ENCODE data around the gene ABCA2. TPM values are rescaled to one million over a fixed set of nuclear protein-coding genes. Genes with fewer than 3 reads are reported as not detected.
A peak's percentile ranks its signal among the peaks of the same experiment; 100 is the strongest.

Gene ABCA2
- polyA plus RNA-seq, 1 of the 3 experiments (the other 2 are of a cell fraction): 34.7 TPM

DNA sequence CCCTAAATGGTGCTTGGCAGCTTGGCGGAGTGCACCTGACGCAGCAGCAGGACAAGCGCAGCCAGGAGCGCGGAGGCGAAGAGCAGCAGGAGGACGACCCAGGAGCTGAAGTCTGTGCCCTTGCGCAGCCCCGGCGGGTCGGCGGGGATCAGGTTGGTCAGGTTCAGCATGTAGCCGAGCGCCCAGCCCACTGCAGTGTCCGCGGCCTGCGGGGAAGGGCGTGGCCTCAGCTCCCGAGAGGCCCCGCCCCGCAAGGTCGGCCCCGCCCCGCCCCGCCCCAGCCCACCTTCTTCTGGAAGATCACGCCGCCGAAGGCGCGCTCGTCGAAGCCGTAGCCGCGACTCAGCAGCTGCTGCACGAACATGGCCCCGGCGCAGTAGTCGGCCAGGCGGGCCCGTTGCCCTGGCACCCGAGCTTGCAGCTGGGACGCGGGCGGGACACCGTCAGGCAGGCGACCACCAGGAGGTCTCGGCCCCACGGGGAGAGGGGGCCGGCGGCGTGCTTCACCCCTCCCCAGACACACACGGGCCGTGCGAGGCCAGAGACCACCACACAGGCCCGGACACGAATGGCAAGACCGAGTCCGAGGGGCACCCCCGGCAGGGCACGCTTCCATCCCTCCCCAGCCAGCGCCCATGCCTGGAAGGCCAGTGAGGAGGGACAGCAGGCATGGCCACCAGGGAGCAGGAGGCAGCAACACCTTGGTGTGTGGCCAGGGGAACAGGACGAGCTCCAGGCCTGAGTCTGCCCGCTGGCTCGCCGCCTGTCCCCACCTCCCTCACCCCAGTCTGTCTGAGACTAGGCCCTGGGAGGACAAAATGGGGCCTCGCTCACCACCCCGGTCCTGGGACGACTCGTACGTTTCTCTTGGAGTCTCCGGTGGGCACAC lies 20.9 kb upstream of the ABCA2 start:
- 0 out of 2 replicates have a peak, but pooled peaks cover 5% of the 10 kb centered on the region for H3K27me3 ChIP-seq (ENCODE audit: insufficient read depth)
- no peak overlapping the region for H3K4me3 ChIP-seq (ENCODE audit: low read depth in 2 of 2, low read length in 1 of 2)
- H3K79me2 ChIP-seq (ENCODE audit: insufficient read depth): no peaks in the 10 kb centered on the region
- peak; percentile 68 for DNase-seq
- TF ChIP-seq MEF2A (IDR thresholded peaks at IDR 0.05; ENCODE audit: borderline replicate concordance, low read depth) (no peak), EZH2phosphoT487 (IDR thresholded peaks at IDR 0.05; ENCODE audit: borderline replicate concordance, low read depth) (no peak)
- H3K9ac ChIP-seq: no peak overlapping the region
- H3K27ac ChIP-seq (ENCODE audit: low read depth in 2 of 2, low read length in 1 of 2): no peak overlapping the region
- H2AFZ ChIP-seq (ENCODE audit: low read depth): no peak overlapping the region
- POLR2A ChIA-PET: no interaction called here
- no peaks in the 10 kb centered on the region for H3K9me3 ChIP-seq
- H4K20me1 ChIP-seq (ENCODE audit: insufficient read depth): peaks cover 17% of the 10 kb centered on the region
- no peaks in the 10 kb centered on the region for H3K9me2 ChIP-seq
- H3K4me1 ChIP-seq (ENCODE audit: control insufficient read depth in 1 of 2, insufficient read depth in 2 of 2, low read depth in 1 of 2, low read length in 1 of 2): peaks cover 8 to 21% of the 10 kb centered on the region in 2 experiments; a peak in 2 of 4 replicates
- CTCF ChIA-PET: interaction anchor here (0.6 to 19.8 kb wide), 29 partner anchors 8 to 262 kb away, joined by 3 to 803 read pairs (median 4); partner anchors contain the start of genes ABCA2, FUT7, LCN12 and MAN1B1
- peaks cover 3% of the 10 kb centered on the region for H3F3A ChIP-seq (replicated peaks; ENCODE audit: insufficient read depth)
- WGBS (ENCODE audit: low lambda C conversion rate): 53% methylated on average over 14 of the region's 72 CpGs
- H3K36me3 ChIP-seq (replicated peaks in 1 of 2; ENCODE audit: control insufficient read depth in 1 of 2, insufficient read depth in 2 of 2, low read length in 1 of 2): no peaks in the 10 kb centered on the region
- no peak overlapping the region for H3K4me2 ChIP-seq

DNA sequence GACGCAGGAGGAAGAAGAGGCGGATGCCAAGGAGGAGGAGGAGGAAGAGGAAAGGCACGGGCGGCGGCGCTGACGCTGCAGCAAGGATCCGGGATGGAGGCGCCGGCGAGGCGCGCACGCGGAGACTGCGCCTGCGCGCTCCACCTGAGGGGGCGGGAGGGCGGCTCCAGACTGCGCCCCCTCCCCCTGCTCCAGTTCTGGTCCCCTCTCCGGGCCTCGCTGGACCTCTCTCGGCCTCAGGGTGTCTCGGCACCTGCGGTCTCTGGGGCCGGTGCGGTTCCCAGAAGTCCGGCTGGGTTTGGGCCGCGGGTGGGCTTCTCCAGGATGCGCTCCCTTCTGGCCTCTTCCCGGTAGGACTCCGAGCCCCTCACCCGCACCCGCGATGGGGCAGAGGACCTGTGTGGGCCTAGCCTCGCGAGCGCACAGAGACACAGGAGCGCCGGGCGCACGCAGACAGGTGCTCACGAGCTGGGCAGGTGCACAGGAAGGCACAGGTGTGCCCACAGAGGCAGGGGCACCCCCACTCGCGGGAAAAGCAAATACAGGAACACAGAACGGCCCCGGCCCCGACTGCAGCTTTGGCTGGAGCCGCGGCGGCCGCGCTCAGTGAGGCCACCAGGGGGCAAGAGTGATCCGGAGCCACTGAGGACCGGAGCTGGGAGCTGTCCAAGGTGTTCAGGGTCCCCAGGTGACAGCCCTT lies 18.2 kb upstream of the ABCA2 start, which contains the start of gene NPDC1:
Gene NPDC1, minus strand, starts transcription at position 90 of the 700 bp plus-strand sequence. CDS start 188 bp downstream, outside the sequence.
- peak within 1 kb of the TSS; percentile 96 for H3K4me2 ChIP-seq
- TF ChIP-seq, protein P1, sequence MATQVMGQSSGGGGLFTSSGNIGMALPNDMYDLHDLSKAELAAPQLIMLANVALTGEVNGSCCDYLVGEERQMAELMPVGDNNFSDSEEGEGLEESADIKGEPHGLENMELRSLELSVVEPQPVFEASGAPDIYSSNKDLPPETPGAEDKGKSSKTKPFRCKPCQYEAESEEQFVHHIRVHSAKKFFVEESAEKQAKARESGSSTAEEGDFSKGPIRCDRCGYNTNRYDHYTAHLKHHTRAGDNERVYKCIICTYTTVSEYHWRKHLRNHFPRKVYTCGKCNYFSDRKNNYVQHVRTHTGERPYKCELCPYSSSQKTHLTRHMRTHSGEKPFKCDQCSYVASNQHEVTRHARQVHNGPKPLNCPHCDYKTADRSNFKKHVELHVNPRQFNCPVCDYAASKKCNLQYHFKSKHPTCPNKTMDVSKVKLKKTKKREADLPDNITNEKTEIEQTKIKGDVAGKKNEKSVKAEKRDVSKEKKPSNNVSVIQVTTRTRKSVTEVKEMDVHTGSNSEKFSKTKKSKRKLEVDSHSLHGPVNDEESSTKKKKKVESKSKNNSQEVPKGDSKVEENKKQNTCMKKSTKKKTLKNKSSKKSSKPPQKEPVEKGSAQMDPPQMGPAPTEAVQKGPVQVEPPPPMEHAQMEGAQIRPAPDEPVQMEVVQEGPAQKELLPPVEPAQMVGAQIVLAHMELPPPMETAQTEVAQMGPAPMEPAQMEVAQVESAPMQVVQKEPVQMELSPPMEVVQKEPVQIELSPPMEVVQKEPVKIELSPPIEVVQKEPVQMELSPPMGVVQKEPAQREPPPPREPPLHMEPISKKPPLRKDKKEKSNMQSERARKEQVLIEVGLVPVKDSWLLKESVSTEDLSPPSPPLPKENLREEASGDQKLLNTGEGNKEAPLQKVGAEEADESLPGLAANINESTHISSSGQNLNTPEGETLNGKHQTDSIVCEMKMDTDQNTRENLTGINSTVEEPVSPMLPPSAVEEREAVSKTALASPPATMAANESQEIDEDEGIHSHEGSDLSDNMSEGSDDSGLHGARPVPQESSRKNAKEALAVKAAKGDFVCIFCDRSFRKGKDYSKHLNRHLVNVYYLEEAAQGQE (IDR thresholded peaks at IDR 0.05; ENCODE audit: low read depth, low read length): peak; percentile 98
- TF ChIP-seq JUND (IDR thresholded peaks at IDR 0.05): no peak
- TF ChIP-seq ELF1 (IDR thresholded peaks at IDR 0.05): no peak
- TF ChIP-seq FOSL2 (IDR thresholded peaks at IDR 0.05; ENCODE audit: borderline replicate concordance, low read depth): no peak
- no peak for TF ChIP-seq TAF1 (IDR thresholded peaks at IDR 0.05; ENCODE audit: borderline replicate concordance, low read depth, low read length)
- no peak for TF ChIP-seq RXRA (IDR thresholded peaks at IDR 0.05; ENCODE audit: borderline replicate concordance, low read depth)
- no peak for TF ChIP-seq GATA2 (CRISPR knock-in tag; IDR thresholded peaks at IDR 0.05)
- TF ChIP-seq FOXJ3 (CRISPR knock-in tag; IDR thresholded peaks at IDR 0.05): no peak
- TF ChIP-seq, protein P2, sequence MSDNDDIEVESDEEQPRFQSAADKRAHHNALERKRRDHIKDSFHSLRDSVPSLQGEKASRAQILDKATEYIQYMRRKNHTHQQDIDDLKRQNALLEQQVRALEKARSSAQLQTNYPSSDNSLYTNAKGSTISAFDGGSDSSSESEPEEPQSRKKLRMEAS (IDR thresholded peaks at IDR 0.05; ENCODE audit: low read depth): peak; percentile 30; the same call in 1 of the 2 replicates
- no peak; the same call in 1 of the 2 replicates for TF ChIP-seq YY1 (IDR thresholded peaks at IDR 0.05; ENCODE audit: low read depth)
- TF ChIP-seq, protein P3, sequence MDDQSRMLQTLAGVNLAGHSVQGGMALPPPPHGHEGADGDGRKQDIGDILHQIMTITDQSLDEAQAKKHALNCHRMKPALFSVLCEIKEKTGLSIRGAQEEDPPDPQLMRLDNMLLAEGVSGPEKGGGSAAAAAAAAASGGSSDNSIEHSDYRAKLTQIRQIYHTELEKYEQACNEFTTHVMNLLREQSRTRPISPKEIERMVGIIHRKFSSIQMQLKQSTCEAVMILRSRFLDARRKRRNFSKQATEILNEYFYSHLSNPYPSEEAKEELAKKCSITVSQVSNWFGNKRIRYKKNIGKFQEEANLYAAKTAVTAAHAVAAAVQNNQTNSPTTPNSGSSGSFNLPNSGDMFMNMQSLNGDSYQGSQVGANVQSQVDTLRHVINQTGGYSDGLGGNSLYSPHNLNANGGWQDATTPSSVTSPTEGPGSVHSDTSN (IDR thresholded peaks at IDR 0.05): no peak
- no peak for TF ChIP-seq EP300 (IDR thresholded peaks at IDR 0.05; ENCODE audit: borderline replicate concordance in 1 of 2, low read depth in 1 of 2, low read length in 1 of 2)
- TF ChIP-seq, protein P4, sequence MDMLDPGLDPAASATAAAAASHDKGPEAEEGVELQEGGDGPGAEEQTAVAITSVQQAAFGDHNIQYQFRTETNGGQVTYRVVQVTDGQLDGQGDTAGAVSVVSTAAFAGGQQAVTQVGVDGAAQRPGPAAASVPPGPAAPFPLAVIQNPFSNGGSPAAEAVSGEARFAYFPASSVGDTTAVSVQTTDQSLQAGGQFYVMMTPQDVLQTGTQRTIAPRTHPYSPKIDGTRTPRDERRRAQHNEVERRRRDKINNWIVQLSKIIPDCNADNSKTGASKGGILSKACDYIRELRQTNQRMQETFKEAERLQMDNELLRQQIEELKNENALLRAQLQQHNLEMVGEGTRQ (IDR thresholded peaks at IDR 0.05; ENCODE audit: borderline replicate concordance, low read depth, low read length): no peak
- TF ChIP-seq RCOR1 (IDR thresholded peaks at IDR 0.05; ENCODE audit: low read length): 0 out of 2 replicates have a peak, but pooled peaks have one; percentile 10

More for the DNA sequence above, 18.2 kb upstream of the ABCA2 start, which contains the start of gene NPDC1:
- Histone ChIP-seq H2AFZ (ENCODE audit: low read depth) (peak within 1 kb of the TSS; percentile 84; the same call in 1 of the 2 replicates), H3K9ac (peak within 1 kb of the TSS; percentile 41), H3K4me1 (ENCODE audit: control insufficient read depth in 1 of 2, insufficient read depth in 2 of 2, low read depth in 1 of 2, low read length in 1 of 2) (peaks cover 11 to 25% of the 10 kb centered on the region in 2 experiments; a peak in 2 of 4 replicates), H3K9me3 (no peaks in the 10 kb centered on the region), H4K20me1 (ENCODE audit: insufficient read depth) (peaks cover 26% of the 10 kb centered on the region), H3K9me2 (no peaks in the 10 kb centered on the region), H3K79me2 (ENCODE audit: insufficient read depth) (no peaks in the 10 kb centered on the region), H3K4me3 (ENCODE audit: low read depth in 2 of 2, low read length in 1 of 2) (peak within 1 kb of the TSS; percentile 62 to 73), H3K27ac (ENCODE audit: low read depth in 2 of 2, low read length in 1 of 2) (peak within 1 kb of the TSS in 1 of 2 experiments; percentile 78; a peak in 2 of 4 replicates), H3F3A (replicated peaks; ENCODE audit: insufficient read depth) (peaks cover 3% of the 10 kb centered on the region), H3K36me3 (replicated peaks in 1 of 2; ENCODE audit: control insufficient read depth in 1 of 2, insufficient read depth in 2 of 2, low read length in 1 of 2) (no peaks in the 10 kb centered on the region), H3K27me3 (ENCODE audit: insufficient read depth) (0 out of 2 replicates have a peak, but pooled peaks cover 5% of the 10 kb centered on the region)
- ChIA-PET POLR2A (interaction anchor here (1.3 to 1.7 kb wide), 4 partner anchors 9 to 40 kb away, joined by 4 to 12 read pairs (median 8); partner anchors contain the start of genes MAN1B1 and SAPCD2), CTCF (interaction anchor here (0.5 to 19.8 kb wide), 32 partner anchors 9 to 317 kb away, joined by 3 to 803 read pairs (median 5); partner anchors contain the start of genes ABCA2, C8G, CYSRT1 and DPP7)
- 4% methylated on average over 16 of the region's 57 CpGs for WGBS (ENCODE audit: low lambda C conversion rate)
- peak; percentile 96 for DNase-seq

Measured in SK-N-SH (cell line).